ENCODE results near the gene MARK2. TPM values are rescaled to one million over a fixed set of nuclear protein-coding genes. Genes with fewer than 3 reads are reported as not detected.
"Not testable (repeated sequence)": the region's sequence is repeated elsewhere in the genome, so short reads cannot be mapped to it uniquely, and the experiment has no call there.

Gene MARK2
- polyA plus RNA-seq (ENCODE audit: insufficient read length in 12 of 12) = 10 to 100 TPM in 11 of 12 donors, not detected in 1; 15.8 to 37.4 (median 17.8) TPM
- long read RNA-seq, donor 1, partial matches to known transcripts = 7 of 9 reads
- long read RNA-seq, donor 1, other reads (novel, unspliced or antisense) = 0 of 9 reads
- long read RNA-seq, donor 2 = 0 reads
- long read RNA-seq, donor 3 = 0 reads
- long read RNA-seq, donor 4 = 0 reads
- long read RNA-seq, donor 5 = 0 reads
- long read RNA-seq, donor 6 = 0 reads
- long read RNA-seq, donor 7 = 0 reads
- long read RNA-seq, donor 8, partial matches to known transcripts = 0 of 2 reads
- long read RNA-seq, donor 8, other reads (novel, unspliced or antisense) = 0 of 2 reads
- long read RNA-seq, donor 9 = 0 reads
- long read RNA-seq, donor 10 = 0 reads
- long read RNA-seq, donor 11, partial matches to known transcripts = 24 of 49 reads
- long read RNA-seq, donor 11, other reads (novel, unspliced or antisense) = 25 of 49 reads

GRCh38 chr11:63838678-63839507 is at the start of gene MARK2:
TSS of gene MARK2 (plus strand) at chr11:63839110. CDS start at chr11:63839507, 397 bp downstream.
- peak; percentile 99 for DNase-seq

GRCh38 chr11:63791495-63792167 is 47.3 kb upstream of the MARK2 start:
- DNase-seq = no peak

GRCh38 chr11:63793161-63793560 is 45.7 kb upstream of the MARK2 start:
- DNase-seq = no peak

DNA sequence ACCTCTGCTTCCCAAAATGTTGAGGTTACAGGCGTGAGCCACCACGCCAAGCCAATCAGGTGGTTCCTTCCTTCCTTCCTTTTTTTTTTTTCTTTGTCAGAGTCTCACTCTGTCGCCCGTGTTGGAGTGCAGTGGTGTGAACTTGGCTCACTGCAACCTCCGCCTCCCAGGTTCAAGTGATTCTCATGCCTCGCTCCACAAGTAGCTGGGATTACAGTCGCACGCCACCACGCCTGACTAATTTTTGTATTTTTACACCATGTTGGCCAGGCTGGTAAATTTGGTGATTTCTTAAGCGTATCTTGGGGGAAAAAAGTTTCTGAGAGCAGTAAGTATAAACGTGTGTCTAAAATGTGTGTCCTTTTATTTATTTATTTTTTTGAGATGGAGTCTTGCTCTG is 43.8 kb upstream of the MARK2 start:
- DNase-seq = no peak

- DNase-seq = no peak
Measured at GRCh38 chr11:63800921-63801320, 38.0 kb upstream of the MARK2 start.

DNA sequence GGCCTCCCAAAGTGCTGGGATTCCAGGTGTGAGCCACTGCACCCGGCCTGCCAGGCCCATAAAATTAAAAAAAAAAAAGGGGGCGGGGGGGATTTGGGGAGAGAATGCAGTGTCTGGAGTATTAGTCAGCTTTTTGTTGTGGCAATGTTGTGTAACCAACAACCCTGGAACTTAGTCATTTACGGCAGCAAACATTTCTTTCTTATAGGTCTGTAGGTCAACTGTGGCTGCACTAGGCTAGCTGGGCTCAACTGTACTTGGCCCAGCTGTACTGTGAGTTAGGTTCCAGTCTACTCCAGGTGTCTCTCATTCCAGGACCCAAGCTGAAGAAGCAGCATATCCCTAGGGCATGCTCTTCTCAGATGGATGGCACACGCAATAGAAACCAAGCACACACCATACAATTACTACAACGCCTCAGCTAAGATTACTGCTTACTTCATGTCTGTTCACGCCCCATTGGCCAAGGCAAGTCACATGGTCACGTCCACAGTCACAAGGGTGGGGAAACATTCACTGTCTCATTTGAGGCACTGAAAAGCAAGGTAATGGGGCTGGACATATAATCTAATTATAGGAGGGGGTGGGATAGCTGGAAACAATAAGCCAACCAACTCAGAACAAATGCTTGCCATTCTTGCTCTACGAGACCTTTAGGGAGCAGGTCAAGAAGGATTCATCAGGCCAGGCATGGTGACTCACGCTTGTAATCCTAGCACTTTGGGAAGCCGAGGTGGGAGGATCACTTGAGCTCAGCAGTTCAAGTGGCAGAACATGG is 36.1 kb upstream of the MARK2 start:
- DNase-seq = no peak

DNA sequence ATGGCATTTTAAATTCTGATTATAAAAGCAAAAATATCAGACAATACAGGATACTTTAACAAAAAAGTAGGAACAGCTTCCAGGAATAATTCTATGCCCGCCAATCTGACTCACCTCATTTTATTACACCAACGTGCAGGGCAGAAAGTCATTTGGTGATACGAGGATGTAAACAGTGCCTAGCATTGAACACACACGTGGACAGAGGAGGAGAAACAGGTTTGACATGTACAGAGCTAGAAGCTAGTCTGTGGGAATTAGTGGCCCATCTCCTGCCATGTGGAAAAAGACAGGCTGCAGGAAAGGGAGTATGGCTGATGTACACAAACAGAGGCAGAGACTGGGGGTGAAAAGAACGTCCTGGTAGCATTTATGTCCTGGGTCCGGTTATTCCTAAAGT is 34.7 kb upstream of the MARK2 start:
- no peak for DNase-seq

DNA sequence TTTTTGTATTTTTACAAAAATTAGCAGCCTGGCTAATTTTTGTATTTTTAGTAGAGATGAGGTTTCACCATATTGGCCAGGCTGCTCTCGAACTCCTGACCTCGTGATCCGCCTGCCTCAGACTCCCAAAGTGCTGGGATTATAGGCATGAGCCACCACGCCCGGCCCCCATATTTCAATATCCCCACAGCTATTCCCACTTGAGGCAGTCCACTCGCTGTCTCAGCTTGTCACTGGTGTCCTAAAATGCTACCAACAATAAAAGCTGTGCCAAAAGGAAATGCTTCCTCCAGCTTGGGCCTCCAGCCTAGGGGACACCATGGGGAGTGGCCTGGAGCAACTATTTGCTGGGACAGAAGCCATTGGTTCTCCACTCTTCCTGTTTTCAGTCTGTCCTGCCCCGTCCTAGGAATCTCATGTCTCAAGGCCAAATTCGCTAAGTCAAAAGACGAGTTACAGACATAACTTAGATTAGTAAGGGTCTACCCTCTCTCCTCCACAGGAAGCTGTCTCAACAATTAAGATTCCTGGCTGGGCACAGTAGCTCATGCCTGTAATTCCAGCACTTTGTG is 33.0 kb upstream of the MARK2 start:
- DNase-seq = no peak

DNA sequence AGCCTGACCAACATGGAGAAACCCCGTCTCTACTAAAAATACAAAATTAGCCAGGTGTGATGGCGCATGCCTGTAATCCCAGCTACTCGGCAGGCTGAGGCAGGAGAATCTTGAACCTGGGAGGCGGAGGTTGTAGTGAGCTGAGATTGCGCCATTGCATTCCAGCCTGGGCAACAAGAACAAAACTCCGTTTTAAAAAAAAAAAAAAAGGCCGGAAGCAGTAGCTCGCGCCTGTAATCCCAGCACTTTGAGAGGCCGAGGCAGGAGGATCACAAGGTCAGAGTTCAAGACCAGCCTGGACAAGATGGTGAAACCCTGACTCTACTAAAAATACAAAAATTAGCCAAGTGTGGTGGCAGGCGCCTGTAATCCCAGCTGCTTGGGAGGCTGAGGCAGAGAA is 28.5 kb upstream of the MARK2 start:
- not testable (repeated sequence) for DNase-seq

- no peak for DNase-seq
Measured at GRCh38 chr11:63811522-63811921, 27.4 kb upstream of the MARK2 start.

GRCh38 chr11:63813035-63813562 is 25.8 kb upstream of the MARK2 start, which contains the start of gene SPINDOC:
TSS of gene SPINDOC (plus strand) at chr11:63813456. CDS start at chr11:63813687, 231 bp downstream.
- peak; percentile 63 for DNase-seq

DNA sequence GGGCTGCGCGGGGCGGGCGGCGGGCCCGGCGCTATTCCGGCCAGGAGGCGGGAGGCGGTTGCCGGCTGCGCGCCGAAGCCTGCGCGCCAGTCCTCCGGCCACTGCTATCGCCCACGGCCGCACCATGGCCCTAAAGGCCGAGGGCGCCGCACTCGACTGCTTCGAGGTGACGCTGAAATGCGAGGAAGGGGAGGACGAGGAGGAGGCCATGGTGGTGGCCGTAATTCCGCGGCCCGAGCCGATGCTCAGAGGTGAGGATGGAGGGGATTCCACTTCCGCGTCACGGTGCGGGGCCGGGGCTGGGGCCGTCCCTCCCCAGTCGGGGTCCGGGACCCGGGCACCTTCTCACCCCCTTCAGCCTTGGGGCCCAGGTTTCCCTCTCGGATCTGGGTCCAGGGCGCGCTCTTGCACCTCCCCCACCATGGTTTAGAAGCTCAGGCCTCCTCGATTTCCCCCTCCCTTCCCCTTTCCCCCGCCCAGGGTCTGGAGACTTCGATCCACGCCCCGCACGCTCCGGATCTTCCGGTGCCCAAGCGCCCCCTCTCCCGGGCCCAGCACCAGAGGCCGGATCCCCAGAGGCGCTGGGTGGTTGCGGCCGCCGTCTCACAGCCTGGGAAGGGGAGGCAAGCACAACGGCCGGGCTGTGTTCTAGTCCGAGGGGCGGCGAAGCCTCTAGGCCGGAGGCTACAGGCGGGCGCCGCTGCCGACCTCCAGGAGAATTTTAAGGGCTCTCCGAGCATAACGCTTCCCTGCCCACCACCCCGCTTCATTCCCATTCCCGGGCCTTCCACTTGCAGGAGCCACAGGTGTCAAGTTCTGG is 25.1 kb upstream of the MARK2 start:
- peak; percentile 49 for DNase-seq

DNA sequence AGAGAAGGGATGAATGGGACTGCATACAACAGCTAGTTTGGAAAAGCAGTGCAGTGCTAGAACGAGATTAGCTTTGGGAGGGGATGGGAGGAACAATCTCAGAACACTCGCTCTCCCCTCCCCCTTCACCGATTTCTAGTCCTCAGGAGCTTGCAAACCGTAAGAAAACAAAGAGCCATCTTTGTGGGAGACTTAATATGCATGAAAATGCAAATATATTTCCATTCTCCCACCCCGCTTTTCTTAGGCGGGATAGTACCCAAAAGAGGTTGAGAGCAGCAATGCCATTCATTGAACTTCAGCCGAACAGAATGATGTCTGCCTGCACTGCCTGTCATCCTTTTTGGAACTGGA is 24.6 kb upstream of the MARK2 start:
- no peak for DNase-seq

DNA sequence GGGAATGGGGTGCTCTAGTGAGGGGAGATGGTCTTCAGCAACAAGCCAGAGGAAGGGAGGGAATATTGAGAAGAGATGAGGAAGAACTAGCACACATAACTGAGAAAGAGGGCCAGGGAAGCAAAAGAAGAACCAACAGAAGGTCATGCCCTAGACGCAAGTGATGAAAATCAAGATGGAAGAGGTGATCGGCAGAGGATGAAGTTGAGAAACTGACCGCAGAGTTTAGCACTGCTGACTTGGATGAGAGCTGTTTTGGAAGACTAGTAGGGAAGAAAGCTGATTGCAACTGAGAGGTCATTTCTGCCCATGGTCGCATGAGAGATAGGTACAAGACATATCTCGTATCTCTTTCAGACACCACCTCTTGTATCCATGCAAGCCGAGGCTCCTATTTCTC is 22.7 kb upstream of the MARK2 start:
- DNase-seq = no peak

DNA sequence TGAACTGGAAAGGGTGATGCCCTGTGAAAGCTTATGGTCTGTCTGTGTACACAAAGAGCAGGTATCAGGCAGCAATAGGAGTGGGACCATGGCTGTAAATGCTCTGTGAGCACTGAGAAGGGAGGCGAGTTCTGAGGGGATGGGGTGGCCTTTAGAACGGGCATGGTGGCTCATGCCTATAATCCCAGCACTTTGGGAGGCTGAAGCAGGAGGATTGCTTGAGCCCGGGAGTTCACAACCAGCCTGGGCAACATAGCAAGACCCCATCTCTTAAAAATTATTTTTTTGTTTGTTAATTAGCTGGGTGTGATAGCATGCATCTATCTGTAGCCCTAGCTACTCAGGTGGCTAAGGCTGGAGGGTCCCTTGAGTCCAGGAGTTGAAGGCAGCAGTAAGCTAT is 22.2 kb upstream of the MARK2 start:
- DNase-seq = no peak

DNA sequence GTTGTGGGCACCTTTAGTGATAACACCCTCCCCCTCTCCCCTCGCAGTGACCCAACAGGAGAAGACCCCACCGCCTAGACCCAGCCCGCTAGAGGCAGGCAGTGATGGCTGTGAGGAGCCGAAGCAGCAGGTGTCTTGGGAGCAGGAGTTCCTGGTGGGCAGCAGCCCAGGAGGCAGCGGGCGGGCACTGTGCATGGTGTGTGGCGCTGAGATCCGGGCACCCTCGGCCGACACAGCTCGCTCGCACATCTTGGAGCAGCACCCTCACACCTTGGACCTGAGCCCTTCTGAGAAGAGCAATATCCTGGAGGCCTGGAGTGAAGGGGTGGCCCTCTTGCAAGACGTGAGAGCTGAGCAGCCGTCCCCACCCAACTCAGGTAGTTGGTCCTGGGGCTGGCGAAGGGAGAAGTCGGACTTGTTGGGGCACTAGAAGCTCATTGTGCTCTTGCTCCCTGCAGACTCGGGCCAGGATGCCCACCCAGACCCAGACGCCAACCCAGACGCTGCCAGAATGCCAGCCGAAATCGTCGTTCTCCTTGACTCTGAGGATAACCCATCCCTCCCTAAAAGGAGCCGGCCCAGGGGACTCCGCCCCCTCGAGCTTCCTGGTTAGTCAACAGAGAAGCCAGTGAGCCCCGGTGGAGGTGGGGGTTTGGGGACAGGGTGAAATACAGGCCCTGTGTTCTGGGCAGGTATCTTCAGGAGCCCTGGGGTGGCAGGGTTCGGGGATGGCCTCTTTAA is 21.0 kb upstream of the MARK2 start:
- DNase-seq = no peak

GRCh38 chr11:63818609-63819008 is 20.3 kb upstream of the MARK2 start:
- no peak for DNase-seq

- no peak for DNase-seq
Measured at GRCh38 chr11:63821411-63821810, 17.5 kb upstream of the MARK2 start.

Data from muscle of arm (tissue), 14 donors.